ENCODE data around the gene RAB23.

The RAB23 gene

GRCh38 chr6:57221191-57221935, 744 bp downstream of the RAB23 start:
- no peaks in the 10 kb centered on the region for H3K27me3 ChIP-seq (ENCODE audit: low read length)
- peak overlapping the region; percentile 86 for H3K9ac ChIP-seq (ENCODE audit: low read length)
- H3K27ac ChIP-seq (ENCODE audit: low read depth, low read length): peak overlapping the region; percentile 68
- H2AFZ ChIP-seq (ENCODE audit: low read depth, low read length, severe bottlenecking): peak overlapping the region; percentile 100
- H3K4me3 ChIP-seq (ENCODE audit: insufficient read depth, low read length, poor library complexity, severe bottlenecking): peak overlapping the region; percentile 93
- H4K20me1 ChIP-seq (ENCODE audit: low read depth, low read length): peaks cover 22% of the 10 kb centered on the region
- no peak for TF ChIP-seq EZH2phosphoT487 (conservative IDR thresholded peaks at IDR 0.05; ENCODE audit: low read length)
- peak; percentile 51 for TF ChIP-seq CTCF (IDR thresholded peaks at IDR 0.05; ENCODE audit: insufficient read depth, low read length, poor library complexity, severe bottlenecking)
- H3F3A ChIP-seq (ENCODE audit: insufficient read depth): 0 out of 2 replicates have a peak, but pooled peaks cover 8% of the 10 kb centered on the region
- no peaks in the 10 kb centered on the region for H3K9me2 ChIP-seq (replicated peaks; ENCODE audit: insufficient read depth, low read length)
- peaks cover 53% of the 10 kb centered on the region for H3K79me2 ChIP-seq (ENCODE audit: insufficient read depth, low read length)
- peaks cover 4% of the 10 kb centered on the region for H3K36me3 ChIP-seq (ENCODE audit: low read length)
- H3K4me2 ChIP-seq (ENCODE audit: low read depth, low read length, poor library complexity, severe bottlenecking): peak overlapping the region; percentile 91
- no peaks in the 10 kb centered on the region for H3K9me3 ChIP-seq (ENCODE audit: insufficient read depth, low read length)

GRCh38 chr6:57220083-57220703, 1.9 kb downstream of the RAB23 start:
- Histone ChIP-seq H3K27me3 (ENCODE audit: low read length) (no peaks in the 10 kb centered on the region), H3K9me2 (replicated peaks; ENCODE audit: insufficient read depth, low read length) (no peaks in the 10 kb centered on the region), H3K36me3 (ENCODE audit: low read length) (peaks cover 4% of the 10 kb centered on the region), H2AFZ (ENCODE audit: low read depth, low read length, severe bottlenecking) (no peak overlapping the region), H3K27ac (ENCODE audit: low read depth, low read length) (no peak overlapping the region), H3F3A (ENCODE audit: insufficient read depth) (0 out of 2 replicates have a peak, but pooled peaks cover 8% of the 10 kb centered on the region), H3K9ac (ENCODE audit: low read length) (no peak overlapping the region), H3K79me2 (ENCODE audit: insufficient read depth, low read length) (peaks cover 65% of the 10 kb centered on the region), H3K9me3 (ENCODE audit: insufficient read depth, low read length) (no peaks in the 10 kb centered on the region), H3K4me2 (ENCODE audit: low read depth, low read length, poor library complexity, severe bottlenecking) (peak overlapping the region; percentile 91), H4K20me1 (ENCODE audit: low read depth, low read length) (peaks cover 31% of the 10 kb centered on the region), H3K4me3 (ENCODE audit: insufficient read depth, low read length, poor library complexity, severe bottlenecking) (peak overlapping the region; percentile 2)
- TF ChIP-seq CTCF (IDR thresholded peaks at IDR 0.05; ENCODE audit: insufficient read depth, low read length, poor library complexity, severe bottlenecking): no peak
- TF ChIP-seq EZH2phosphoT487 (conservative IDR thresholded peaks at IDR 0.05; ENCODE audit: low read length): no peak

GRCh38 chr6:57217270-57217669, 4.8 kb downstream of the RAB23 start:
- H3K9ac ChIP-seq (ENCODE audit: low read length): no peak overlapping the region
- no peak for TF ChIP-seq CTCF (IDR thresholded peaks at IDR 0.05; ENCODE audit: insufficient read depth, low read length, poor library complexity, severe bottlenecking)
- TF ChIP-seq EZH2phosphoT487 (conservative IDR thresholded peaks at IDR 0.05; ENCODE audit: low read length): no peak
- H2AFZ ChIP-seq (ENCODE audit: low read depth, low read length, severe bottlenecking): no peak overlapping the region
- H3K9me2 ChIP-seq (replicated peaks; ENCODE audit: insufficient read depth, low read length): no peaks in the 10 kb centered on the region
- no peak overlapping the region for H3K4me3 ChIP-seq (ENCODE audit: insufficient read depth, low read length, poor library complexity, severe bottlenecking)
- H3K27ac ChIP-seq (ENCODE audit: low read depth, low read length): no peak overlapping the region
- H3F3A ChIP-seq (ENCODE audit: insufficient read depth): 0 out of 2 replicates have a peak, but pooled peaks cover 8% of the 10 kb centered on the region
- peaks cover 94% of the 10 kb centered on the region for H3K79me2 ChIP-seq (ENCODE audit: insufficient read depth, low read length)
- H3K36me3 ChIP-seq (ENCODE audit: low read length): peaks cover 4% of the 10 kb centered on the region
- H3K27me3 ChIP-seq (ENCODE audit: low read length): no peaks in the 10 kb centered on the region
- no peak overlapping the region for H3K4me2 ChIP-seq (ENCODE audit: low read depth, low read length, poor library complexity, severe bottlenecking)
- peaks cover 38% of the 10 kb centered on the region for H4K20me1 ChIP-seq (ENCODE audit: low read depth, low read length)
- H3K9me3 ChIP-seq (ENCODE audit: insufficient read depth, low read length): no peaks in the 10 kb centered on the region
